Activated naive CD4-positive, alpha-beta T cell treated with anti-CD3 and anti-CD28 coated beads for 36 hours (primary cell): ENCODE measurements around the gene GDNF. TPM values are rescaled to one million over a fixed set of nuclear protein-coding genes. Genes with fewer than 3 reads are reported as not detected.

Source experiments
- CTCF ChIA-PET: fragments of 350-600 bp; sonication (Branson Sonifier 250); formaldehyde crosslinking; loops from one replicate; lab custom pipeline; 2021; ENCODE audit warnings: antibody characterized with exemption; lab: Charles Lee
- DNase-seq: peaks from one replicate; pipeline ENCODE4 v3.0.0-alpha.2; 2020
- H3K27ac Mint-ChIP-seq: one replicate; pipeline ENCODE4 v1.8.0; 2021; ENCODE audit warnings: mild to moderate bottlenecking, mixed read lengths
- H3K27me3 Mint-ChIP-seq: one replicate; pipeline ENCODE4 v1.8.0; 2021; ENCODE audit warnings: low read depth, mixed read lengths
- H3K36me3 Mint-ChIP-seq: one replicate; pipeline ENCODE4 v1.8.0; 2021; ENCODE audit warnings: low read depth, mixed read lengths
- H3K4me1 Mint-ChIP-seq: one replicate; pipeline ENCODE4 v1.8.0; 2021; ENCODE audit warnings: low read depth, mixed read lengths
- H3K4me3 Mint-ChIP-seq: one replicate; pipeline ENCODE4 v1.8.0; 2021; ENCODE audit warnings: mild to moderate bottlenecking, moderate library complexity, mixed read lengths
- H3K9me3 Mint-ChIP-seq: one replicate; pipeline ENCODE4 v1.8.0; 2021; ENCODE audit warnings: mixed read lengths
- intact Hi-C: fragments of 100-400 bp; cut with micrococcal nuclease; formaldehyde crosslinking; loops from one replicate; pipeline ENCODE4 v1.15.1; 2023
- total RNA-seq, 2 experiments: library from RNA; stranded (reverse); gene quantifications; one replicate each; pipeline ENCODE4 v1.2.3, GENCODE V29; 2021

The GDNF gene
- not detected for total RNA-seq

GRCh38 chr5:37839407-37840052 lies at the start of gene GDNF:
TSS of gene GDNF (minus strand) at chr5:37840041. CDS start at chr5:37834796, 5,245 bp downstream.
- no peak for DNase-seq
- Mint-ChIP-seq H3K27me3 (peaks cover 68% of the 10 kb centered on the region), H3K9me3 (no peaks in the 10 kb centered on the region), H3K4me3 (no peak within 1 kb of the TSS), H3K36me3 (no peaks in the 10 kb centered on the region), H3K4me1 (peaks cover 33% of the 10 kb centered on the region), H3K27ac (no peak within 1 kb of the TSS)
- intact Hi-C loops: no loop called here
- CTCF ChIA-PET: interaction anchor here (4.3 kb wide), 1 partner anchor 353 kb away, joined by 16 read pairs; no protein-coding TSS in a partner anchor

- Mint-ChIP-seq H3K4me1 (no peaks in the 10 kb centered on the region), H3K36me3 (no peaks in the 10 kb centered on the region), H3K4me3 (no peak overlapping the region), H3K27ac (no peak overlapping the region), H3K9me3 (no peaks in the 10 kb centered on the region), H3K27me3 (peaks cover 11% of the 10 kb centered on the region)
- DNase-seq: no peak
- CTCF ChIA-PET: no interaction called here
- intact Hi-C loops: no loop called here
Observed at GRCh38 chr5:37888476-37888875, 48.6 kb upstream of the GDNF start.

- intact Hi-C loops: no loop called here
- Mint-ChIP-seq H3K4me1 (no peaks in the 10 kb centered on the region), H3K27ac (no peak overlapping the region), H3K9me3 (no peaks in the 10 kb centered on the region), H3K27me3 (peaks cover 11% of the 10 kb centered on the region), H3K36me3 (no peaks in the 10 kb centered on the region), H3K4me3 (no peak overlapping the region)
- no peak for DNase-seq
- CTCF ChIA-PET: no interaction called here
Observed at GRCh38 chr5:37886242-37886905, 46.5 kb upstream of the GDNF start.

GRCh38 chr5:37882636-37883035 lies 42.8 kb upstream of the GDNF start:
- H3K4me3 Mint-ChIP-seq: no peak overlapping the region
- no peak overlapping the region for H3K27ac Mint-ChIP-seq
- no peaks in the 10 kb centered on the region for H3K9me3 Mint-ChIP-seq
- no peak for DNase-seq
- no peaks in the 10 kb centered on the region for H3K36me3 Mint-ChIP-seq
- CTCF ChIA-PET: no interaction called here
- H3K4me1 Mint-ChIP-seq: no peaks in the 10 kb centered on the region
- peaks cover 7% of the 10 kb centered on the region for H3K27me3 Mint-ChIP-seq
- intact Hi-C loops: no loop called here

- DNase-seq: no peak
- Mint-ChIP-seq H3K27ac (no peak overlapping the region), H3K4me1 (no peaks in the 10 kb centered on the region), H3K27me3 (peaks cover 7% of the 10 kb centered on the region), H3K9me3 (no peaks in the 10 kb centered on the region), H3K36me3 (no peaks in the 10 kb centered on the region), H3K4me3 (no peak overlapping the region)
- CTCF ChIA-PET: no interaction called here
- intact Hi-C loops: no loop called here
Observed at GRCh38 chr5:37881359-37881758, 41.5 kb upstream of the GDNF start.

- H3K27me3 Mint-ChIP-seq: no peaks in the 10 kb centered on the region
- intact Hi-C loops: no loop called here
- H3K36me3 Mint-ChIP-seq: no peaks in the 10 kb centered on the region
- H3K27ac Mint-ChIP-seq: no peak overlapping the region
- CTCF ChIA-PET: interaction anchor here (1.2 kb wide), 1 partner anchor 102 kb away, joined by 3 read pairs; no protein-coding TSS in a partner anchor
- no peak for DNase-seq
- H3K9me3 Mint-ChIP-seq: no peaks in the 10 kb centered on the region
- no peaks in the 10 kb centered on the region for H3K4me1 Mint-ChIP-seq
- no peak overlapping the region for H3K4me3 Mint-ChIP-seq
Observed at GRCh38 chr5:37876943-37877342, 37.1 kb upstream of the GDNF start.

- DNase-seq: no peak
- Mint-ChIP-seq H3K9me3 (no peaks in the 10 kb centered on the region), H3K27ac (no peak overlapping the region), H3K27me3 (no peaks in the 10 kb centered on the region), H3K4me1 (no peaks in the 10 kb centered on the region), H3K4me3 (no peak overlapping the region), H3K36me3 (no peaks in the 10 kb centered on the region)
- CTCF ChIA-PET: interaction anchor here (1.2 kb wide), 1 partner anchor 101 kb away, joined by 3 read pairs; no protein-coding TSS in a partner anchor
- intact Hi-C loops: no loop called here
Observed at GRCh38 chr5:37876245-37876644, 36.4 kb upstream of the GDNF start.

- intact Hi-C loops: no loop called here
- no peak for DNase-seq
- H3K27me3 Mint-ChIP-seq: no peaks in the 10 kb centered on the region
- H3K27ac Mint-ChIP-seq: no peak overlapping the region
- no peaks in the 10 kb centered on the region for H3K9me3 Mint-ChIP-seq
- no peak overlapping the region for H3K4me3 Mint-ChIP-seq
- no peaks in the 10 kb centered on the region for H3K36me3 Mint-ChIP-seq
- CTCF ChIA-PET: no interaction called here
- no peaks in the 10 kb centered on the region for H3K4me1 Mint-ChIP-seq
Observed at GRCh38 chr5:37875051-37875787, 35.4 kb upstream of the GDNF start.

- no peak for DNase-seq
- H3K27ac Mint-ChIP-seq: no peak overlapping the region
- H3K9me3 Mint-ChIP-seq: no peaks in the 10 kb centered on the region
- intact Hi-C loops: no loop called here
- H3K4me3 Mint-ChIP-seq: no peak overlapping the region
- CTCF ChIA-PET: no interaction called here
- no peaks in the 10 kb centered on the region for H3K27me3 Mint-ChIP-seq
- H3K4me1 Mint-ChIP-seq: no peaks in the 10 kb centered on the region
- no peaks in the 10 kb centered on the region for H3K36me3 Mint-ChIP-seq
Observed at GRCh38 chr5:37873988-37874387, 34.1 kb upstream of the GDNF start.

- Mint-ChIP-seq H3K4me3 (no peak overlapping the region), H3K36me3 (no peaks in the 10 kb centered on the region), H3K27me3 (no peaks in the 10 kb centered on the region), H3K27ac (no peak overlapping the region), H3K4me1 (no peaks in the 10 kb centered on the region), H3K9me3 (no peaks in the 10 kb centered on the region)
- CTCF ChIA-PET: interaction anchor here (0.7 kb wide), 1 partner anchor 321 kb away, joined by 3 read pairs; no protein-coding TSS in a partner anchor
- intact Hi-C loops: no loop called here
- DNase-seq: no peak
Observed at GRCh38 chr5:37871023-37871815, 31.4 kb upstream of the GDNF start.

- intact Hi-C loops: no loop called here
- CTCF ChIA-PET: no interaction called here
- H3K27me3 Mint-ChIP-seq: peaks cover 2% of the 10 kb centered on the region
Observed at GRCh38 chr5:37869216-37869615, 29.4 kb upstream of the GDNF start.

GRCh38 chr5:37867654-37868053 lies 27.8 kb upstream of the GDNF start:
- Mint-ChIP-seq H3K4me1 (no peaks in the 10 kb centered on the region), H3K36me3 (no peaks in the 10 kb centered on the region), H3K4me3 (no peak overlapping the region), H3K27me3 (peaks cover 3% of the 10 kb centered on the region), H3K9me3 (no peaks in the 10 kb centered on the region), H3K27ac (no peak overlapping the region)
- CTCF ChIA-PET: no interaction called here
- intact Hi-C loops: no loop called here
- no peak for DNase-seq

More at GRCh38 chr5:37869216-37869615, 29.4 kb upstream of the GDNF start:
- Mint-ChIP-seq H3K4me3 (no peak overlapping the region), H3K36me3 (no peaks in the 10 kb centered on the region), H3K4me1 (no peaks in the 10 kb centered on the region), H3K27ac (no peak overlapping the region), H3K9me3 (no peaks in the 10 kb centered on the region)
- no peak for DNase-seq
